H9 (cell line): Measurements from ENCODE around the gene CTAGE4. TPM values are rescaled to one million over a fixed set of nuclear protein-coding genes. Genes with fewer than 3 reads are reported as not detected.

ENCODE experiments used
- DNase-seq: peaks from one replicate; pipeline ENCODE4 v3.0.0-alpha.2; 2017
- H2AFZ ChIP-seq: one replicate; pipeline ENCODE4 v1.6.1; 2013; ENCODE audit warnings: mild to moderate bottlenecking, low read length, control low read depth, moderate library complexity
- H2AK5ac ChIP-seq: 2 replicates; pipeline ENCODE4 v1.6.1; 2013; ENCODE audit warnings: low read length, control low read depth, mixed read lengths; ENCODE audit not compliant: insufficient read length
- H2BK120ac ChIP-seq: one replicate; pipeline ENCODE4 v1.6.1; 2013; ENCODE audit warnings: low read depth, mild to moderate bottlenecking, low read length, control low read depth, inconsistent platforms; ENCODE audit not compliant: poor library complexity, severe bottlenecking
- H2BK12ac ChIP-seq: 2 replicates; pipeline ENCODE4 v1.6.1; 2013; ENCODE audit warnings: low read length, control low read depth, mixed read lengths, low read depth; ENCODE audit not compliant: insufficient read length
- H2BK15ac ChIP-seq: 2 replicates; pipeline ENCODE4 v1.6.1; 2013; ENCODE audit warnings: low read depth, low read length, control low read depth
- H2BK20ac ChIP-seq: one replicate; pipeline ENCODE4 v1.6.1; 2013; ENCODE audit warnings: low read depth, mild to moderate bottlenecking, low read length, control low read depth, inconsistent platforms; ENCODE audit not compliant: poor library complexity, severe bottlenecking
- H2BK5ac ChIP-seq: 2 replicates; pipeline ENCODE4 v1.6.1; 2013; ENCODE audit warnings: low read length, control low read depth, mixed read lengths; ENCODE audit not compliant: insufficient read length
- H3K14ac ChIP-seq: 2 replicates; pipeline ENCODE4 v1.6.1; 2013; ENCODE audit warnings: low read length, control low read depth; ENCODE audit not compliant: insufficient read depth
- H3K18ac ChIP-seq: 2 replicates; pipeline ENCODE4 v1.6.1; 2013; ENCODE audit warnings: low read depth, mild to moderate bottlenecking, mixed read lengths, low read length, control low read depth; ENCODE audit not compliant: insufficient read length
- H3K23ac ChIP-seq: 2 replicates; pipeline ENCODE4 v1.6.1; 2013; ENCODE audit warnings: low read length, control low read depth, mixed read lengths, low read depth; ENCODE audit not compliant: insufficient read length
- H3K23me2 ChIP-seq: 2 replicates; pipeline ENCODE4 v1.6.1; 2013; ENCODE audit warnings: low read depth, mild to moderate bottlenecking, mixed read lengths, low read length, control low read depth; ENCODE audit not compliant: insufficient read length, poor library complexity, severe bottlenecking
- H3K27ac ChIP-seq: 2 replicates; pipeline ENCODE4 v1.5.1; 2013; ENCODE audit warnings: low read length, control low read depth, mixed read lengths, low read depth; ENCODE audit not compliant: insufficient read length
- H3K27me3 ChIP-seq: 2 replicates; pipeline ENCODE4 v1.6.1; 2013; ENCODE audit warnings: low read length, control low read depth, inconsistent platforms; ENCODE audit not compliant: insufficient read depth
- H3K4ac ChIP-seq: 2 replicates; pipeline ENCODE4 v1.6.1; 2013; ENCODE audit warnings: low read depth, mild to moderate bottlenecking, control low read depth, inconsistent platforms, low read length, moderate library complexity
- H3K4me1 ChIP-seq: 2 replicates; pipeline ENCODE4 v1.6.1; 2013; ENCODE audit warnings: low read length, control low read depth, inconsistent platforms; ENCODE audit not compliant: insufficient read depth
- H3K4me2 ChIP-seq: 2 replicates; pipeline ENCODE4 v1.6.1; 2013; ENCODE audit warnings: low read length, control low read depth, mixed read lengths; ENCODE audit not compliant: insufficient read length, insufficient read depth
- H3K56ac ChIP-seq: 2 replicates; pipeline ENCODE4 v1.6.1; 2013; ENCODE audit warnings: low read depth, mild to moderate bottlenecking, mixed read lengths, low read length, control low read depth; ENCODE audit not compliant: insufficient read length
- H3K79me1 ChIP-seq: 2 replicates; pipeline ENCODE4 v1.6.1; 2013; ENCODE audit warnings: low read depth, mild to moderate bottlenecking, moderate library complexity, low read length, control low read depth, inconsistent platforms; ENCODE audit not compliant: insufficient read depth, poor library complexity, severe bottlenecking
- H3K79me2 ChIP-seq: 2 replicates; pipeline ENCODE4 v1.6.1; 2013; ENCODE audit warnings: low read length, control low read depth, inconsistent platforms; ENCODE audit not compliant: insufficient read depth
- H3K9ac ChIP-seq: 2 replicates; pipeline ENCODE4 v1.6.1; 2013; ENCODE audit warnings: low read length, control low read depth, mixed read lengths; ENCODE audit not compliant: insufficient read length; ENCODE audit errors: extremely low read depth
- H3K9me3 ChIP-seq: one replicate; pipeline ENCODE4 v1.6.1; 2013; ENCODE audit warnings: low read depth, low read length, inconsistent platforms; ENCODE audit not compliant: control insufficient read depth
- H3T11ph ChIP-seq: one replicate; pipeline ENCODE4 v1.6.1; 2013; ENCODE audit warnings: mild to moderate bottlenecking, low read length, control low read depth, inconsistent platforms
- H4K20me1 ChIP-seq: one replicate; pipeline ENCODE4 v1.6.1; 2013; ENCODE audit not compliant: control insufficient read depth, insufficient read length, insufficient read depth
- H4K5ac ChIP-seq: 2 replicates; pipeline ENCODE4 v1.6.1; 2013; ENCODE audit warnings: low read depth, mild to moderate bottlenecking, mixed read lengths, low read length, control low read depth; ENCODE audit not compliant: insufficient read length
- H4K8ac ChIP-seq: replicated peaks from 2 replicates; pipeline ENCODE4 v1.6.1; 2013; ENCODE audit warnings: low read length, control low read depth, mixed read lengths, low read depth; ENCODE audit not compliant: insufficient read length
- H4K91ac ChIP-seq: 2 replicates; pipeline ENCODE4 v1.6.1; 2013; ENCODE audit warnings: low read depth, mild to moderate bottlenecking, moderate library complexity, mixed read lengths, low read length, control low read depth; ENCODE audit not compliant: insufficient read length
- H3K27ac Mint-ChIP-seq, 3 experiments: 2 replicates in 2 of 3; 3 replicates in 1 of 3; pipeline ENCODE4 v1.8.0; 2020 to 2021; ENCODE audit warnings: mixed read lengths in 3 of 3, mild to moderate bottlenecking in 1 of 3, moderate library complexity in 1 of 3
- H3K27me3 Mint-ChIP-seq: 2 replicates; pipeline ENCODE4 v1.8.0; 2021; ENCODE audit warnings: low read depth, mild to moderate bottlenecking, moderate library complexity, mixed read lengths
- H3K36me3 Mint-ChIP-seq, 3 experiments: 2 replicates in 2 of 3; 3 replicates in 1 of 3; pipeline ENCODE4 v1.8.0; 2020 to 2021; ENCODE audit warnings: low read depth in 3 of 3, mixed read lengths in 3 of 3; ENCODE audit not compliant: insufficient read depth in 1 of 3
- H3K4me1 Mint-ChIP-seq, 2 experiments: 2 replicates each; pipeline ENCODE4 v1.8.0; 2020; ENCODE audit warnings: mixed read lengths in 2 of 2
- H3K4me3 Mint-ChIP-seq, 2 experiments: 2 replicates in 1 of 2; 3 replicates in 1 of 2; pipeline ENCODE4 v1.8.0; 2020 to 2021; ENCODE audit warnings: mild to moderate bottlenecking in 2 of 2, mixed read lengths in 2 of 2, moderate library complexity in 1 of 2
- H3K9me3 Mint-ChIP-seq, 2 experiments: 2 replicates in 1 of 2; 3 replicates in 1 of 2; pipeline ENCODE4 v1.8.0; 2020; ENCODE audit warnings: mild to moderate bottlenecking in 2 of 2, mixed read lengths in 2 of 2, moderate library complexity in 1 of 2
- CTCF ChIP-seq: fragments of 200-600 bp; sonication (generic); conservative IDR thresholded peaks from 3 replicates; pipeline ENCODE4 v1.8.0; 2021; ENCODE audit warnings: antibody characterized with exemption, mild to moderate bottlenecking
- WGBS: extraction: QIAGEN DNeasy Blood & Tissue Kit; methylation state at CpG from one replicate; pipeline ENCODE4 v1.1.7; 2013; ENCODE audit warnings: missing lambda C conversion rate, low lambda C conversion rate, mixed read lengths; ENCODE audit not compliant: insufficient read length; ENCODE audit errors: extremely low coverage; 5-methylcytosine and 5-hydroxymethylcytosine counted together
- total RNA-seq: library from RNA; stranded (reverse); gene quantifications from 2 replicates; pipeline ENCODE4 v1.2.1, GENCODE V29; 2021

Gene CTAGE4
- total RNA-seq, 1 experiment from 2014 or later, result 6.2 TPM

- Histone ChIP-seq H2BK20ac (no peak overlapping the region), H4K8ac (no peak overlapping the region), H2BK12ac (no peak overlapping the region), H3K23me2 (no peaks in the 10 kb centered on the region), H3K14ac (no peak overlapping the region), H3K4ac (no peak overlapping the region), H4K91ac (no peak overlapping the region), H3K27ac (no peak overlapping the region), H2AK5ac (no peak overlapping the region), H3K27me3 (no peaks in the 10 kb centered on the region), H3K23ac (no peak overlapping the region), H3K18ac (no peak overlapping the region), H2BK15ac (no peak overlapping the region), H3T11ph (no peak overlapping the region), H3K4me2 (no peak overlapping the region), H4K20me1 (no peaks in the 10 kb centered on the region), H2BK5ac (no peak overlapping the region), H2BK120ac (no peak overlapping the region), H3K79me1 (no peaks in the 10 kb centered on the region), H3K79me2 (no peaks in the 10 kb centered on the region), H3K4me1 (no peaks in the 10 kb centered on the region), H2AFZ (no peak overlapping the region), H4K5ac (no peak overlapping the region), H3K56ac (no peak overlapping the region), H3K9me3 (no peaks in the 10 kb centered on the region), H3K9ac (no peak overlapping the region)
- Mint-ChIP-seq H3K36me3 (no peaks in the 10 kb centered on the region), H3K9me3 (no peaks in the 10 kb centered on the region), H3K27me3 (no peaks in the 10 kb centered on the region; the same call in 1 of the 2 replicates), H3K4me3 (no peak overlapping the region), H3K27ac (no peak overlapping the region), H3K4me1 (no peaks in the 10 kb centered on the region)
- WGBS, result no CpG with 5 or more reads among the region's 1 CpG
- no peak for TF ChIP-seq CTCF
- DNase-seq, result no peak
Measured at GRCh38 chr7:144158861-144159260, 24.4 kb upstream of the CTAGE4 start.
